Central memory CD8-positive, alpha-beta T cell (primary cell): ENCODE data around the gene NFASC.

Experiments
- ATAC-seq: fragments of 150-1000 bp; cut with Tn5 transposase; replicated peaks from 2 replicates; pipeline ENCODE4 v1.10.0; 2022; ENCODE audit warnings: mild to moderate bottlenecking, moderate FRiP score, moderate number of reproducible peaks; ENCODE audit not compliant: poor library complexity, severe bottlenecking; ENCODE audit errors: extremely low read depth
- DNase-seq, 2 donors: peaks; one replicate each; pipeline ENCODE4 v3.0.0; 2021; ENCODE audit warnings: low spot score in 2 of 2
- H3K27ac Mint-ChIP-seq: one replicate; pipeline ENCODE4 v1.8.0; 2022; ENCODE audit warnings: low read depth, mild to moderate bottlenecking, moderate library complexity, mixed read lengths
- H3K27me3 Mint-ChIP-seq: one replicate; pipeline ENCODE4 v1.8.0; 2022; ENCODE audit warnings: mixed read lengths
- H3K36me3 Mint-ChIP-seq: one replicate; pipeline ENCODE4 v1.8.0; 2022; ENCODE audit warnings: mild to moderate bottlenecking, moderate library complexity, mixed read lengths; ENCODE audit not compliant: insufficient read depth
- H3K4me1 Mint-ChIP-seq: one replicate; pipeline ENCODE4 v1.8.0; 2022; ENCODE audit warnings: mixed read lengths
- H3K4me3 Mint-ChIP-seq: one replicate; pipeline ENCODE4 v1.8.0; 2022; ENCODE audit warnings: mild to moderate bottlenecking, moderate library complexity, mixed read lengths
- H3K9me3 Mint-ChIP-seq: one replicate; pipeline ENCODE4 v1.8.0; 2022; ENCODE audit warnings: mixed read lengths

NFASC gene

GRCh38 chr1:204863730-204864129 is 6.9 kb upstream of the NFASC start:
- Mint-ChIP-seq H3K4me1 (no peaks in the 10 kb centered on the region), H3K4me3 (no peak overlapping the region), H3K27ac (no peak overlapping the region), H3K36me3 (no peaks in the 10 kb centered on the region), H3K27me3 (peaks cover 49% of the 10 kb centered on the region), H3K9me3 (no peaks in the 10 kb centered on the region)
- ATAC-seq: no peak
- no peak for DNase-seq

- no peaks in the 10 kb centered on the region for H3K36me3 Mint-ChIP-seq
- H3K4me1 Mint-ChIP-seq: no peaks in the 10 kb centered on the region
- peaks cover 41% of the 10 kb centered on the region for H3K27me3 Mint-ChIP-seq
- no peaks in the 10 kb centered on the region for H3K9me3 Mint-ChIP-seq
- no peak for DNase-seq
- no peak overlapping the region for H3K4me3 Mint-ChIP-seq
- no peak overlapping the region for H3K27ac Mint-ChIP-seq
- no peak for ATAC-seq
Observed at GRCh38 chr1:204866051-204866596, 4.5 kb upstream of the NFASC start.

GRCh38 chr1:204867203-204867602 is 3.5 kb upstream of the NFASC start:
- ATAC-seq (no peak), DNase-seq (no peak)
- Mint-ChIP-seq H3K27ac (no peak overlapping the region), H3K4me3 (no peak overlapping the region), H3K4me1 (no peaks in the 10 kb centered on the region), H3K9me3 (no peaks in the 10 kb centered on the region), H3K27me3 (peaks cover 38% of the 10 kb centered on the region), H3K36me3 (no peaks in the 10 kb centered on the region)

- H3K4me1 Mint-ChIP-seq: no peaks in the 10 kb centered on the region
- DNase-seq (no peak), ATAC-seq (no peak)
- no peak overlapping the region for H3K27ac Mint-ChIP-seq
- no peaks in the 10 kb centered on the region for H3K36me3 Mint-ChIP-seq
- no peak overlapping the region for H3K4me3 Mint-ChIP-seq
- H3K27me3 Mint-ChIP-seq: peaks cover 32% of the 10 kb centered on the region
- no peaks in the 10 kb centered on the region for H3K9me3 Mint-ChIP-seq
Observed at GRCh38 chr1:204867666-204868339, 2.9 kb upstream of the NFASC start.

GRCh38 chr1:204868340-204868700 is 2.3 kb upstream of the NFASC start:
- ATAC-seq (no peak), DNase-seq (no peak)
- no peak overlapping the region for H3K4me3 Mint-ChIP-seq
- H3K27ac Mint-ChIP-seq: no peak overlapping the region
- no peaks in the 10 kb centered on the region for H3K36me3 Mint-ChIP-seq
- no peaks in the 10 kb centered on the region for H3K4me1 Mint-ChIP-seq
- peaks cover 33% of the 10 kb centered on the region for H3K27me3 Mint-ChIP-seq
- no peaks in the 10 kb centered on the region for H3K9me3 Mint-ChIP-seq

- Mint-ChIP-seq H3K27ac (no peak overlapping the region), H3K36me3 (no peaks in the 10 kb centered on the region), H3K27me3 (peaks cover 38% of the 10 kb centered on the region), H3K4me3 (no peak overlapping the region), H3K4me1 (no peaks in the 10 kb centered on the region), H3K9me3 (no peaks in the 10 kb centered on the region)
- no peak for DNase-seq
- no peak for ATAC-seq
Observed at GRCh38 chr1:204869097-204869496, 1.6 kb upstream of the NFASC start.

GRCh38 chr1:204871405-204872037 is 859 bp downstream of the NFASC start:
- Mint-ChIP-seq H3K27ac (no peak overlapping the region), H3K4me3 (no peak overlapping the region), H3K4me1 (no peaks in the 10 kb centered on the region), H3K36me3 (no peaks in the 10 kb centered on the region), H3K27me3 (peaks cover 47% of the 10 kb centered on the region), H3K9me3 (no peaks in the 10 kb centered on the region)
- ATAC-seq (no peak), DNase-seq (no peak)

- no peaks in the 10 kb centered on the region for H3K4me1 Mint-ChIP-seq
- H3K4me3 Mint-ChIP-seq: no peak overlapping the region
- H3K9me3 Mint-ChIP-seq: no peaks in the 10 kb centered on the region
- ATAC-seq (no peak), DNase-seq (no peak)
- H3K27me3 Mint-ChIP-seq: peaks cover 47% of the 10 kb centered on the region
- H3K27ac Mint-ChIP-seq: no peak overlapping the region
- no peaks in the 10 kb centered on the region for H3K36me3 Mint-ChIP-seq
Observed at GRCh38 chr1:204872262-204872881, 1.7 kb downstream of the NFASC start.

- no peak overlapping the region for H3K27ac Mint-ChIP-seq
- H3K36me3 Mint-ChIP-seq: no peaks in the 10 kb centered on the region
- peaks cover 47% of the 10 kb centered on the region for H3K27me3 Mint-ChIP-seq
- H3K4me1 Mint-ChIP-seq: no peaks in the 10 kb centered on the region
- no peaks in the 10 kb centered on the region for H3K9me3 Mint-ChIP-seq
- ATAC-seq (no peak), DNase-seq (no peak)
- no peak overlapping the region for H3K4me3 Mint-ChIP-seq
Observed at GRCh38 chr1:204873176-204873575, 2.5 kb downstream of the NFASC start.

GRCh38 chr1:204873714-204874113 is 3.1 kb downstream of the NFASC start:
- H3K4me3 Mint-ChIP-seq: no peak overlapping the region
- DNase-seq: no peak

GRCh38 chr1:204874274-204874673 is 3.6 kb downstream of the NFASC start:
- Mint-ChIP-seq H3K9me3 (no peaks in the 10 kb centered on the region), H3K36me3 (no peaks in the 10 kb centered on the region), H3K4me1 (no peaks in the 10 kb centered on the region), H3K27ac (no peak overlapping the region), H3K27me3 (peaks cover 47% of the 10 kb centered on the region), H3K4me3 (no peak overlapping the region)
- no peak for DNase-seq
- no peak for ATAC-seq

More at GRCh38 chr1:204873714-204874113, 3.1 kb downstream of the NFASC start:
- no peak for ATAC-seq
- no peaks in the 10 kb centered on the region for H3K9me3 Mint-ChIP-seq
- peaks cover 47% of the 10 kb centered on the region for H3K27me3 Mint-ChIP-seq
- no peak overlapping the region for H3K27ac Mint-ChIP-seq
- H3K36me3 Mint-ChIP-seq: no peaks in the 10 kb centered on the region
- H3K4me1 Mint-ChIP-seq: no peaks in the 10 kb centered on the region

- Mint-ChIP-seq H3K27ac (no peak overlapping the region), H3K4me3 (no peak overlapping the region)
Observed at GRCh38 chr1:204875255-204875654, 4.6 kb downstream of the NFASC start.

More at GRCh38 chr1:204875255-204875654, 4.6 kb downstream of the NFASC start:
- no peaks in the 10 kb centered on the region for H3K4me1 Mint-ChIP-seq
- no peaks in the 10 kb centered on the region for H3K9me3 Mint-ChIP-seq
- DNase-seq (no peak), ATAC-seq (no peak)
- no peaks in the 10 kb centered on the region for H3K36me3 Mint-ChIP-seq
- peaks cover 40% of the 10 kb centered on the region for H3K27me3 Mint-ChIP-seq
